Hematopoietic multipotent progenitor cell treated with erythropoietin and hydrocortisone succinate and interleukin-3 and kit ligand, for 8 days (in vitro differentiated cells): ENCODE measurements around the gene GSTK1.
"Not testable (repeated sequence)": the region's sequence is repeated elsewhere in the genome, so short reads cannot be mapped to it uniquely, and the experiment has no call there.

ENCODE experiments used
- DNase-seq: peaks from one replicate; pipeline ENCODE4 v3.0.0-alpha.2; 2015

GSTK1 gene

GRCh38 chr7:143263266-143264195, at the start of gene GSTK1:
Gene GSTK1, plus strand, starts transcription at chr7:143263441. Its CDS starts 73 bp downstream, at chr7:143263514.
- peak; percentile 79 for DNase-seq

- not testable (repeated sequence) for DNase-seq
Measured at GRCh38 chr7:143213478-143213877, 49.8 kb upstream of the GSTK1 start.

- DNase-seq: peak; percentile 90
Measured at GRCh38 chr7:143214789-143215679, 48.2 kb upstream of the GSTK1 start.

- DNase-seq: no peak
Measured at GRCh38 chr7:143216151-143216550, 47.1 kb upstream of the GSTK1 start.

- no peak for DNase-seq
Measured at GRCh38 chr7:143216686-143217085, 46.6 kb upstream of the GSTK1 start.

GRCh38 chr7:143217806-143218205, 45.4 kb upstream of the GSTK1 start:
- DNase-seq: no peak

- no peak for DNase-seq
Measured at GRCh38 chr7:143221286-143221685, 42.0 kb upstream of the GSTK1 start.

GRCh38 chr7:143221737-143222136, 41.5 kb upstream of the GSTK1 start, which contains the start of gene TAS2R40:
Gene TAS2R40, plus strand, starts transcription at chr7:143222037. Its CDS starts 42 bp downstream, at chr7:143222079.
- no peak for DNase-seq

- DNase-seq: no peak
Measured at GRCh38 chr7:143222782-143223181, 40.5 kb upstream of the GSTK1 start.

- no peak for DNase-seq
Measured at GRCh38 chr7:143223784-143224183, 39.5 kb upstream of the GSTK1 start.

GRCh38 chr7:143225047-143225446, 38.2 kb upstream of the GSTK1 start:
- no peak for DNase-seq

GRCh38 chr7:143227806-143228205, 35.4 kb upstream of the GSTK1 start:
- no peak for DNase-seq

- no peak for DNase-seq
Measured at GRCh38 chr7:143229054-143229790, 34.0 kb upstream of the GSTK1 start.

GRCh38 chr7:143230602-143231457, 32.4 kb upstream of the GSTK1 start:
- DNase-seq: no peak

GRCh38 chr7:143233816-143234532, 29.3 kb upstream of the GSTK1 start:
- DNase-seq: no peak

- DNase-seq: no peak
Measured at GRCh38 chr7:143234533-143234875, 28.7 kb upstream of the GSTK1 start.

- DNase-seq: no peak
Measured at GRCh38 chr7:143235561-143235960, 27.7 kb upstream of the GSTK1 start.

GRCh38 chr7:143236408-143236990, 26.7 kb upstream of the GSTK1 start:
- no peak for DNase-seq

- no peak for DNase-seq
Measured at GRCh38 chr7:143237366-143237765, 25.9 kb upstream of the GSTK1 start.

- DNase-seq: no peak
Measured at GRCh38 chr7:143238289-143238980, 24.8 kb upstream of the GSTK1 start.
